ENCODE results near the gene DNAH2.

GRCh38 chr17:7673239-7673638 lies 44.3 kb upstream of the DNAH2 start:
- TF ChIP-seq CTCF (IDR thresholded peaks at IDR 0.05; ENCODE audit: insufficient read depth, low read length, poor library complexity, severe bottlenecking) (peak; percentile 74), EZH2phosphoT487 (conservative IDR thresholded peaks at IDR 0.05; ENCODE audit: low read length) (no peak)

All from SU-DHL-6 (cell line).